Measurements from ENCODE around the gene RHOBTB3.
"Not testable (repeated sequence)": the region's sequence is repeated elsewhere in the genome, so short reads cannot be mapped to it uniquely, and the experiment has no call there.

Gene RHOBTB3

DNA sequence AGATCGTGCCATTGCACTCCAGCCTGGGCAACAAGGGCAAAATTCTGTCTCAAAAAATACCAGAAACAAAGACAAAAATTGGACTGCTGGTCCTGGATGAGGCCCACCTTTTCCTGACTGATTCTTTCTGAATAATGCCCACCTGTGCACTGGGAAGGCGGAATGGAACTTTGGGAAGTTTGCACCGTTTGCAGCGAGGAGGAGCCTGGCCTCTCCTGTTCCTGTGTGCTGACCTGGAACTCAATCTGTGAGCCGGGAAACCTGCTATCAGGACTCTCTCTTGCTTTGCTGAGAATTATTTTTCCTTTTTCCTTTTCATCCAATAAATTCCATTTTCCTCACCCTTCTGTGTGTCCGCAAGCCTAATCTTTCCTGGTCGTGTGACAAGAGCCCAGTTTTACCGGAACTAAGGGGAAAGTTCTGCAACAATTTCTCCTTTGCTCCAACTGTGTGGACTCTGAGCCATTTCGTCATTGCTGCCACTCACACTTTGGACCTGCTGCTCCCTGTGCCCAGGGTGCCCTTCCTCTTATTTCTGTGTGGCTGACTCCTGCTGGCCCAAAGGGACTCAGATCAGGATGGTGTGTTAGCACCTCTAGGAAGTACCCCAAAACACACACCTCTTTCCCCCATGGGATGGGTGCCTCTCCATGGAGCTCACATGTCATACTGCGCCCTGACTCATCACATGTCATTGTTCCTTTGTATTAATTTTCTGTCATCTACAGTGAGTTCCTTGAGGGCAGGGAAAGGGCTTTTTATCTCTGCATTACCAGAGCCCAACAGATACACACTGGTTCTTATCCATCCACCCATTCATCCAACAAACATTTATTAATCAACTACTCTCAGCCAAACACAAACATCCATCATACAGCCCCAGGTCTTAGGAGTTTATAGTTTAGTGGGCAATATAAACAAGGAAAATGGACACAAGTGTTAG is 96.1 kb downstream of the RHOBTB3 start:
- no peaks in the 10 kb centered on the region for H3K36me3 ChIP-seq (ENCODE audit: insufficient read depth, low read length)
- H3K9ac ChIP-seq (ENCODE audit: low read depth, low read length), result no peak overlapping the region
- H3K4me1 ChIP-seq (ENCODE audit: insufficient read depth, low read length), result peaks cover 19% of the 10 kb centered on the region
- H3K9me3 ChIP-seq (ENCODE audit: control insufficient read depth, insufficient read depth, low read length), result no peaks in the 10 kb centered on the region

DNA sequence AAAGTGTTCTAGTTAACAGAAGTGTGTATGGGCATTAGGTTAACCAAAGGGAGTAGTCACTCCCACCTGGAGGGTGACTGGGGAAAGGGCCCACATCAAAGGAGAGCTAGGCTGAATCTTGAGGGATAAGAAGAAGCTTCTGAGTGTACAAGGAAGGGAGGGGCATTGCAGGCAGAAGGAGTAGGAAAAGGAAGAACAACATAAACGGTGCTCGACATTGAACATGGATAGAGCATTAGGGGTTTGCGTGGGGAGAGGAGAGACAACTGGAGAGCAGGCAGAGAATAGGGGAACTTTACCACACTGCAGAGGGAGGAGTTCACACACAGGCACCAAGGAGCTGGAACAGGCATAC is 96.7 kb downstream of the RHOBTB3 start:
- Histone ChIP-seq H3K4me1 (ENCODE audit: insufficient read depth, low read length) (peaks cover 19% of the 10 kb centered on the region), H3K9me3 (ENCODE audit: control insufficient read depth, insufficient read depth, low read length) (no peaks in the 10 kb centered on the region), H3K36me3 (ENCODE audit: insufficient read depth, low read length) (no peaks in the 10 kb centered on the region), H3K9ac (ENCODE audit: low read depth, low read length) (no peak overlapping the region)

DNA sequence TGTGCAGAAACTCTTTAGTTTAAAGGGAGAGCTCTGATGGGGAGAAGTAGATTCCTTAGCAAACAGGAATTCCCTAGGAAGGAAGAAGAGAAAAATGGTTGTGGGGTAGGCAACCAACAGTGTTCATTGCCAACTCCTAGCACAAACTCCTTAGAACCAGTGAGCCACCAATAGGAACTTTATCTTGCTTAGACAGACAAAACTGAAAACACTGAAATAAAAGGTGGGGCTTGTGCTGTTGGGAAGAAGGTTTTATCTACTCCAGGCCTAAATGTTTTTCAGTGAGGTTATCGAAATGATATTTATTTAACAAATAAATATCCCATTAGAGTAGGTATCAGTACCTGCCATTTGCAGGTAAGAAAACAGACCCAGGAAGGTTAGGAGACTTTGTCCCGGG is 99.1 kb downstream of the RHOBTB3 start:
- H3K9ac ChIP-seq (ENCODE audit: low read depth, low read length), result no peak overlapping the region

DNA sequence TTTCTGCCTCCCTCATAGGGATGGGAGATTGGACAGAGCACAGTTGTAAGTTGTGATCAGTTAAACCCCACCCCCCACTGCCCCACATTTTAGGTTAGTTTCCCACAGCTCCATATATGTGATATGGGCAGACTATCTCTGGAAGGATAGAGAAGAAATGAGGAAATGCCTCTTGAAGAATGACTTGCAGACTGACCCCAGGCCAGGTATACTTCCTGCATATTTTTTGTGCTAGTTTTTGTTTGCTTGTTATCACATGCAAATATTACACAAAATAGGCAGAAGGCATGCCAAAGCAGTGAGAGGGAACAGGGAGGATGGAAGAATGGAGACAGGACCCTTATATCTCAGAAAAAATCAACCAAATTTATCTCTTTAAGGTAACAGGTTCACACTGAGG is 101.5 kb downstream of the RHOBTB3 start:
- H3K9ac ChIP-seq (ENCODE audit: low read depth, low read length), result no peak overlapping the region
- peaks cover 11% of the 10 kb centered on the region for H3K4me1 ChIP-seq (ENCODE audit: insufficient read depth, low read length)
- H3K36me3 ChIP-seq (ENCODE audit: insufficient read depth, low read length), result no peaks in the 10 kb centered on the region
- no peaks in the 10 kb centered on the region for H3K9me3 ChIP-seq (ENCODE audit: control insufficient read depth, insufficient read depth, low read length)

More for the DNA sequence above, 99.1 kb downstream of the RHOBTB3 start:
- H3K9me3 ChIP-seq (ENCODE audit: control insufficient read depth, insufficient read depth, low read length), result no peaks in the 10 kb centered on the region
- peaks cover 4% of the 10 kb centered on the region for H3K4me1 ChIP-seq (ENCODE audit: insufficient read depth, low read length)
- no peaks in the 10 kb centered on the region for H3K36me3 ChIP-seq (ENCODE audit: insufficient read depth, low read length)

DNA sequence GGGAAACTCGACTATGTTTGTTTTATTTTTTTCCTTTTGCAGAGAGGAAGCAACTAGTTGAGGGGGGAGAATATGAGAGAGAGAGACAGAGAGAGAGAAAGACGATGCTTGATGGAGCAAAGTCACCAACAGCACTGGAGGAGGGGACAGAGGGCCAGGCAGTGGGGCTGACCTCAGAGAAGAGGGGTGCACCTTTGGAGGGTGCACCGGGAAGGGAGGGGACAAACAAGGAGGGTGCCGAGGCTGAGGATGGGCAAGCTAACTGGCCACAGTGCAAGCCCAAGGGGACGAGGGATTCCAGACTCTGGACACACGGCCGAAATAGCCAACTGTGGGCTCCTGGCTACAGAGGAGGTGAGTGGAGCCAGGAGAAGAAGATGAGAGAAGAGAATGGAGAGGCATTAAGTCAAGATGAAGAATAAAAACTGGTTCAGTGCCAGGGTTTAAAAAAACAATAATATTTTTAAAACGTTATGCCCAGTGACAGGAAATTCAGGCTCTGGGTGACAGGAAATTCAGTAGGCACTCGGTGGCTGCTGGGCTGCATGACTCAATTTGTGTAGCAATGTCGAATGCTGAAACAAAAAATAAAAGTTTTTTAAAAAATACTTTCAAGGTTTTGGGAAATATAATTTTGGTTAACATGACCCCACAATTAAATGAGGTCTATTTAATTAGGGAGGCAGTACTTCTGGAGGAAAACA is 104.7 kb downstream of the RHOBTB3 start:
- peaks cover 11% of the 10 kb centered on the region for H3K4me1 ChIP-seq (ENCODE audit: insufficient read depth, low read length)
- no peak overlapping the region for H3K9ac ChIP-seq (ENCODE audit: low read depth, low read length)

DNA sequence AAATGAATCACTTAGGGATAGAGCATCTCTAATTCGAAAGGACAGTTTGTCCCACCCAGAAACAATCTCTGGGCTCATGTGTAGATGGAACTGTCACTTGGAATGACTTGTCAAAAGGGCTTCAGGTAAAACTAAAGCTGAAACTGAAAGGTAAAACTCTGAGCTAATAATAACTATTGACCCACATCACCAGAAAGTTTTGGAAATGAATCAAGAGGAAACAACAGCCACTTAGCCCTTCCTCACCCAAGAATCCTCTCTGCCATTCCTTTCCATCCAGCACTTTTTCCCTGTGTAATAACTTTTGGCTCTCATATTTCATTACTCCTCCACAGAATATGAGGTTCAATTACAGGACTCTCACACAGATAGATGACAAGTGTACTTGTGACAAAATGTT is 105.4 kb downstream of the RHOBTB3 start:
- Histone ChIP-seq H3K9me3 (ENCODE audit: control insufficient read depth, insufficient read depth, low read length) (no peaks in the 10 kb centered on the region), H3K9ac (ENCODE audit: low read depth, low read length) (no peak overlapping the region), H3K4me1 (ENCODE audit: insufficient read depth, low read length) (peaks cover 11% of the 10 kb centered on the region), H3K36me3 (ENCODE audit: insufficient read depth, low read length) (no peaks in the 10 kb centered on the region)

More for the DNA sequence above, 104.7 kb downstream of the RHOBTB3 start:
- Histone ChIP-seq H3K9me3 (ENCODE audit: control insufficient read depth, insufficient read depth, low read length) (no peaks in the 10 kb centered on the region), H3K36me3 (ENCODE audit: insufficient read depth, low read length) (no peaks in the 10 kb centered on the region)

DNA sequence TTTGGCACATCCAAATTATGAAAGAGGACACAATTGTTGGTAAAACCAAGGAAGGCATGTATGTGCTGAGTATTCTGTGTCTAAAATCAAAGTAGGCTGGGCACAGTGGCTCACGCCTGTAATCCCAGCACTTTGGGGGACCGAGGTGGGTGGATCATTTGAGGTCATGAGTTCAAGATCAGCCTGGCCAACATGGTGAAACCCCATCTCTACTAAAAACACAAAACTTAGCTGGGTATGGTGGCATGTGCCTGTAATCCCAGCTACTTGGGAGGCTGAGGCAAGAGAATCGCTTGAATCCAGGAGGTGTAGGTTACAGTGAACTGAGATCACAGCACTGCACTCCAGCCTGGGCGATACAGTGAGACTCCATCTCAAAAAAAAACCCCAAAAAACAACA is 105.8 kb downstream of the RHOBTB3 start:
- not testable (repeated sequence) for H3K36me3 ChIP-seq (ENCODE audit: insufficient read depth, low read length); H3K9me3 ChIP-seq (ENCODE audit: control insufficient read depth, insufficient read depth, low read length); H3K9ac ChIP-seq (ENCODE audit: low read depth, low read length)
- H3K4me1 ChIP-seq (ENCODE audit: insufficient read depth, low read length), result peaks cover 11% of the 10 kb centered on the region

DNA sequence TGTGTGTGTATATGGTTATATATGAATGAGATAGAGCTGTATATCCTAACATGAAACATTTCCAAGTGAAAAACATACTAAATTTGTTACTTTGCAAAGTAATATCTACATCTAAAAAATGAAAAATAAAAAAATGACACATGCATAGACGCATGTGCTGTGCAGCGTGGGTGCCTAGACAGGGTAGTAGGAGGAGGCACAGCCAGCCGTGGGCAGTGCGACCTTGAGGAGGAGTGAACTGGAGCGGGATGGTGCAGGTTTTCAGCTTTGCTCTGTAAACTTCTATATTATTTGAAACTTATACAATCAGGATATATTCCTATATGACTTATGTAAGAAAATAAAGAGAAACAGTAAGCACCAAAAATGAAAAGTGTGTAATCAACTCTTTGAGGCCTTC is 106.4 kb downstream of the RHOBTB3 start:
- H3K4me1 ChIP-seq (ENCODE audit: insufficient read depth, low read length), result peaks cover 11% of the 10 kb centered on the region
- H3K36me3 ChIP-seq (ENCODE audit: insufficient read depth, low read length), result no peaks in the 10 kb centered on the region
- H3K9me3 ChIP-seq (ENCODE audit: control insufficient read depth, insufficient read depth, low read length), result no peaks in the 10 kb centered on the region
- H3K9ac ChIP-seq (ENCODE audit: low read depth, low read length), result no peak overlapping the region

DNA sequence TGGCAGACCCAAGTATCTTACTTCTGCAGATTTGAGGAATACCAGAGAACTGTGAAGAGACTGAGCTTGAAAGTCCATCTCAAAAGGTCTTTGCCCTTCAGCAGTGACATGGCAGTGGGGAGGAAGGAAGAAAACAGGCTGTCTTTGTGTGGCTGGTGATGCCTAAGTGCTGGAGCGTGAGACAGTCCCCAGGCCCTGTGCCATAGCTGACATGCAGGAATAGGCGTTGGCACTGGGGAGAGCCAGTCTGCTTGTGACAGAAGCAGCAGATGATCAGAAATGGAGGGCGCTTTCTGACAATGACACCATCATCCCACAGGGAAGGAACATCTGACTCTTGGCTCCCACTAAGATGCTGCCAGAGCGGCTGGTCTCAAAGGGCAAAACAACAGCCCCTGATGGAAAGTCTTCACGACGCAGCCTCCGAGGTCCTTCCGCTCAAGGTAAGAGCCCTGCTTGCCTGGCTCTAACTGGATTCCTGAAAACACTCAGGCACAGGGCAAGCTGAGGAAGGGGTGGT is 106.9 kb downstream of the RHOBTB3 start:
- Histone ChIP-seq H3K36me3 (ENCODE audit: insufficient read depth, low read length) (no peaks in the 10 kb centered on the region), H3K4me1 (ENCODE audit: insufficient read depth, low read length) (peaks cover 11% of the 10 kb centered on the region), H3K9ac (ENCODE audit: low read depth, low read length) (no peak overlapping the region), H3K9me3 (ENCODE audit: control insufficient read depth, insufficient read depth, low read length) (no peaks in the 10 kb centered on the region)

DNA sequence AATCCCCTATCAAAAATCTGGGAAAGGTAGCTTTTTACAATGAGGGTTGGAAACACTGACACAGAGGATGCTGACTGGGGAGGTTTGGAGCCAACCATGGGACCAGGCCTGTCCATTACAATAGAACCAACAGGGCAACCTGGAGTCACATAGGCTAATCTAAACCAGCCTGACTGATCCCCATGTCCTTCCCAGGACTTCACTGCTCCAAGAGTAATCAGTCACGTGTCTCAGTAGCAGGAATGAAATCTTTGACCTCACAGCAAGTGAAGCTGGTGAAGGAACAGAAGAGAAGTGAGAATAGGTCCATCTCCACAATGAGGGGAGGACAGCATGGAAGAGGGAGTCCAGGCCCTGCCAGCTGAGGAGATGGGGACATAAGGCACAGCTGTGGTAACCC is 107.4 kb downstream of the RHOBTB3 start:
- H3K9ac ChIP-seq (ENCODE audit: low read depth, low read length), result no peak overlapping the region
- no peaks in the 10 kb centered on the region for H3K9me3 ChIP-seq (ENCODE audit: control insufficient read depth, insufficient read depth, low read length)
- H3K4me1 ChIP-seq (ENCODE audit: insufficient read depth, low read length), result peaks cover 15% of the 10 kb centered on the region
- no peaks in the 10 kb centered on the region for H3K36me3 ChIP-seq (ENCODE audit: insufficient read depth, low read length)

DNA sequence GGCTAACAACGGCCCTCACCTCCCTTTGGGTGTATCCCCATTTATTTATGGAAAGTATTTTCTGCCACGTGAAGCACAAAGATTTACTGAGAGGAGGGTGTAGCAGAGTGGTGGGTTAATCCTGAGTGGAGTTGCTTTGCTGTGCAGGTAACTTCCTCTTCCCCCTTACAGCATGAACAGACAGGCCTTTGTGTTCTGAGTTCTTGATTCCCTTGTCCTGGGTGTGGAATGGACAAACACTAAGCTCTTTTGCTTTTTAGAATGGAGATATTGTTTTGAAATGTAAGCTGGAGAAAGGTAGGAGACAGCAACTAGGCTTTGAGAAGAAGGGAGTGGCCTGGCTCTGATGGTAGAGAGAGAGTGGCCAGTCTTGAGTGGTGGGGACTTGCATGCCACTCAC is 108.5 kb downstream of the RHOBTB3 start:
- H3K36me3 ChIP-seq (ENCODE audit: insufficient read depth, low read length), result no peaks in the 10 kb centered on the region
- no peaks in the 10 kb centered on the region for H3K9me3 ChIP-seq (ENCODE audit: control insufficient read depth, insufficient read depth, low read length)
- H3K4me1 ChIP-seq (ENCODE audit: insufficient read depth, low read length), result peaks cover 12% of the 10 kb centered on the region
- no peak overlapping the region for H3K9ac ChIP-seq (ENCODE audit: low read depth, low read length)

DNA sequence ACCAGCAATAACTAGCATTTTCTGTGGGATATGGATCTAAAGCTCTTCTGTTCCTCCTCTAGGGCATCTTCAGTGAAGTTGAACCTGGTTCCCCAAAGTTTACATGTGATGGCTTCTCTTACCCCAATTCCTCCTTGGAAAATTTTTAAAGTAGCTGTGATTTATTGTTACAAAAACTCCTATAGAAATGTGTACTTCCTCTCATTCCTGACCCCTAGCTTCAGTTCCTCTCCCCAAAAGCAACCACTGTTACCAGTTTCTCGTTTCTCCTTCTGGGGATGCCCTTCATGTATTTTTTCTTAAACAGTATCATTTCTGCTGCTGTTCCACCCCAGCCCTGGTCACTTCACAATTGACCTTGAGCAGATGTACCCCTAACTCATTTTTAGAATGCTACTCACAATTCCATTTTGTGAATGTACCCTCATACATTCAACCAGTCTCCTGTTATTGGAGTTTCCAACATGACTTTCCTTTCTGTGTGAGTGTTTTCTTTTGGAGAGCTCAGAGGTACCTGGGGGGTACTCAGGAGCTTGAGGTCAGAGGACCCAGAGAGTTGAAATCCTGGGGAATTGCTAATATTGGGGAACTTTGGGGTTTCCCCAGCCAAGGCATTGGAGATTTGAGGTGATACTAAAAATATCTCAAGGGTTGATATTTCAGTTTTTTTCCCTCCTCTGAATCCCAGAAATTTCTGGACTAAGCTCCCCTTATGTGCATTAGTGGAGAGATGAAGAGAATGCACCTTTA is 110.0 kb downstream of the RHOBTB3 start:
- Histone ChIP-seq H3K9me3 (ENCODE audit: control insufficient read depth, insufficient read depth, low read length) (no peaks in the 10 kb centered on the region), H3K4me1 (ENCODE audit: insufficient read depth, low read length) (peaks cover 4% of the 10 kb centered on the region), H3K36me3 (ENCODE audit: insufficient read depth, low read length) (no peaks in the 10 kb centered on the region), H3K9ac (ENCODE audit: low read depth, low read length) (no peak overlapping the region)

DNA sequence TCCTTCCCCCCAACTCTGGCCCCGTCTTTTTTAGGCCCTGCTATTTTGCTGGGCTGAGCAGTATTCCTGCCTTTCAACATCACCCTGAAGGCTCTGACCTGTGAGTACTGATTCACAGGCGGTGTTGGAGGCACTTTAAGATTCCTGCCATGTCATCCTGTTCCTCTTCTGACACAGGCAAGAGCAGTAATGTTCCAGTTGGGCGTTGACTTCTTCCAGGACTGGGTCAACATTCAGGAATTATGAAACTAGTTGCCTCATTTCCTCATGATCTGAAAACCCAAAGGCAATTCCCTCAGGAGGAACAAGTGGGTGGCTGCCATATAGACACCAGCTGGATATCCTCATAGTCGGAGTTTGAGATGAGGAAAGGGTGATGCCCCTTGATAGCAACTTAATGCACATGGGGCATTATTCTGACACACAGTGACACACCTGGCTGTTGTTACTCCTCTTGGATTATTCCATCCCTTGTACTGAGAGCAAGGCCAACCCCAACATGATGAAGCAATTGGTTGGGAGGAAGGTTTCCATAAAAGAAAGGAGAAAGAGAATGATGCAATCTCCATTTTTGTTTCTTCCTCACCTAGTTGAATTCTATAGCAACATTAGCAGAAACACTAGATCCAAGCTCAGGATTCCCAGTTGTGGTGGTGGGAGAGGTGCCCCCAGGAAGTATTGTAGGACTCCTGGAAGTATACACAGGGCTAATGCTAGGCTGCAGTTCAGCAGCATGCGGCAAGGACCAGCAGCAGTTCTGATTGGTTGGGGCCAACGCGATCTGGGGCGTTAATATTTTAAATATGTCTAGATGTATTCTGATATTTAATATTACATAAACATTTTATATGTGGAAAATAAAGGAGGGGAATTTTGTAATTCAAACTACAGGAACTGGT is 111.0 kb downstream of the RHOBTB3 start:
- H3K9me3 ChIP-seq (ENCODE audit: control insufficient read depth, insufficient read depth, low read length), result no peaks in the 10 kb centered on the region
- H3K4me1 ChIP-seq (ENCODE audit: insufficient read depth, low read length), result peaks cover 4% of the 10 kb centered on the region
- no peak overlapping the region for H3K9ac ChIP-seq (ENCODE audit: low read depth, low read length)
- H3K36me3 ChIP-seq (ENCODE audit: insufficient read depth, low read length), result no peaks in the 10 kb centered on the region
